Measurements from ENCODE around the gene AGTRAP.

The AGTRAP gene

GRCh38 chr1:11746092-11746491 lies 10.2 kb downstream of the AGTRAP start:
- DNase-seq (ENCODE audit: low spot score) = no peak
- no peak overlapping the region for H3K4ac ChIP-seq (ENCODE audit: low read length)
- no peak overlapping the region for H4K91ac ChIP-seq (ENCODE audit: low read depth, low read length, poor library complexity)
- H2AFZ ChIP-seq (ENCODE audit: low read length) = no peak overlapping the region
- no CpG with 5 or more reads among the region's 6 CpGs for WGBS, 2 donors (ENCODE audit: extremely low coverage in 2 of 2, insufficient read length in 2 of 2, insufficient replicate concordance in 1 of 2)
- peaks cover 4% of the 10 kb centered on the region for H3K79me1 ChIP-seq (ENCODE audit: low read depth, low read length)
- no peak overlapping the region for H2BK15ac ChIP-seq (ENCODE audit: low read length)
- no peak overlapping the region for H3K23ac ChIP-seq (ENCODE audit: low read depth, low read length, poor library complexity)
- no peak overlapping the region for H3K4me2 ChIP-seq (ENCODE audit: insufficient read depth, low read length, poor library complexity, severe bottlenecking)
- H3K4me1 ChIP-seq (ENCODE audit: control insufficient read depth in 2 of 2, insufficient read depth in 1 of 2, low read depth in 1 of 2, low read length in 2 of 2) = no peaks in the 10 kb centered on the region
- H2AK5ac ChIP-seq (ENCODE audit: low read depth, low read length) = no peak overlapping the region
- H2BK12ac ChIP-seq (ENCODE audit: low read length) = no peak overlapping the region
- no peaks in the 10 kb centered on the region for H3K9me3 ChIP-seq (replicated peaks in 1 of 2; ENCODE audit: control insufficient read depth in 2 of 2, insufficient read depth in 1 of 2, low read depth in 1 of 2, low read length in 2 of 2)
- no peak overlapping the region for H2BK120ac ChIP-seq (ENCODE audit: low read depth, low read length)
- no peak overlapping the region for H4K8ac ChIP-seq (ENCODE audit: low read depth, low read length)
- H3K14ac ChIP-seq (ENCODE audit: low read length) = no peak overlapping the region
- H3K36me3 ChIP-seq (replicated peaks in 1 of 2; ENCODE audit: control insufficient read depth in 2 of 2, insufficient read depth in 2 of 2, low read length in 2 of 2) = peaks cover 22 to 35% of the 10 kb centered on the region in 2 donors
- no peak overlapping the region for H3K9ac ChIP-seq (ENCODE audit: low read depth, low read length, poor library complexity)
- H3K18ac ChIP-seq (ENCODE audit: low read length) = no peak overlapping the region
- H3K4me3 ChIP-seq (ENCODE audit: low read length in 2 of 2) = no peak overlapping the region
- H3K27ac ChIP-seq (replicated peaks; ENCODE audit: low read length) = no peak overlapping the region
- no peaks in the 10 kb centered on the region for H3K27me3 ChIP-seq (ENCODE audit: control insufficient read depth in 3 of 3, insufficient read depth in 3 of 3, low read depth in 1 of 3, low read length in 3 of 3)
- no peak overlapping the region for H2BK5ac ChIP-seq (ENCODE audit: low read length)

- H2AK5ac ChIP-seq (ENCODE audit: low read depth, low read length) = no peak overlapping the region
- peaks cover 22 to 37% of the 10 kb centered on the region in 2 donors for H3K36me3 ChIP-seq (replicated peaks in 1 of 2; ENCODE audit: control insufficient read depth in 2 of 2, insufficient read depth in 2 of 2, low read length in 2 of 2)
- H3K14ac ChIP-seq (ENCODE audit: low read length) = no peak overlapping the region
- no peak overlapping the region for H2AFZ ChIP-seq (ENCODE audit: low read length)
- H4K8ac ChIP-seq (ENCODE audit: low read depth, low read length) = no peak overlapping the region
- WGBS, 2 donors (ENCODE audit: extremely low coverage in 2 of 2, insufficient read length in 2 of 2, insufficient replicate concordance in 1 of 2) = no CpG with 5 or more reads among the region's 20 CpGs
- no peak overlapping the region for H4K91ac ChIP-seq (ENCODE audit: low read depth, low read length, poor library complexity)
- no peak overlapping the region for H2BK5ac ChIP-seq (ENCODE audit: low read length)
- no peaks in the 10 kb centered on the region for H3K27me3 ChIP-seq (ENCODE audit: control insufficient read depth in 3 of 3, insufficient read depth in 3 of 3, low read depth in 1 of 3, low read length in 3 of 3)
- H3K23ac ChIP-seq (ENCODE audit: low read depth, low read length, poor library complexity) = no peak overlapping the region
- peaks cover 0 to under 1% of the 10 kb centered on the region in 2 donors for H3K4me1 ChIP-seq (ENCODE audit: control insufficient read depth in 2 of 2, insufficient read depth in 1 of 2, low read depth in 1 of 2, low read length in 2 of 2)
- H3K4me3 ChIP-seq (ENCODE audit: low read length in 2 of 2) = peak overlapping the region in 1 of 2 donors; percentile 48
- no peak overlapping the region for H3K27ac ChIP-seq (replicated peaks; ENCODE audit: low read length)
- H2BK15ac ChIP-seq (ENCODE audit: low read length) = no peak overlapping the region
- DNase-seq (ENCODE audit: low spot score) = no peak
- no peak overlapping the region for H3K9ac ChIP-seq (ENCODE audit: low read depth, low read length, poor library complexity)
- no peak overlapping the region for H3K18ac ChIP-seq (ENCODE audit: low read length)
- no peak overlapping the region for H3K4me2 ChIP-seq (ENCODE audit: insufficient read depth, low read length, poor library complexity, severe bottlenecking)
- H3K79me1 ChIP-seq (ENCODE audit: low read depth, low read length) = peaks cover 4% of the 10 kb centered on the region
- no peaks in the 10 kb centered on the region for H3K9me3 ChIP-seq (replicated peaks in 1 of 2; ENCODE audit: control insufficient read depth in 2 of 2, insufficient read depth in 1 of 2, low read depth in 1 of 2, low read length in 2 of 2)
- H2BK12ac ChIP-seq (ENCODE audit: low read length) = no peak overlapping the region
- no peak overlapping the region for H3K4ac ChIP-seq (ENCODE audit: low read length)
- H2BK120ac ChIP-seq (ENCODE audit: low read depth, low read length) = no peak overlapping the region
Observed at GRCh38 chr1:11746795-11747487, 11.0 kb downstream of the AGTRAP start.

GRCh38 chr1:11748294-11749202 lies 12.6 kb downstream of the AGTRAP start:
- no peak overlapping the region for H2AFZ ChIP-seq (ENCODE audit: low read length)
- peaks cover 22 to 37% of the 10 kb centered on the region in 2 donors for H3K36me3 ChIP-seq (replicated peaks in 1 of 2; ENCODE audit: control insufficient read depth in 2 of 2, insufficient read depth in 2 of 2, low read length in 2 of 2)
- H2BK5ac ChIP-seq (ENCODE audit: low read length) = no peak overlapping the region
- H3K23ac ChIP-seq (ENCODE audit: low read depth, low read length, poor library complexity) = peak overlapping the region; percentile 55
- no peak overlapping the region for H3K4me2 ChIP-seq (ENCODE audit: insufficient read depth, low read length, poor library complexity, severe bottlenecking)
- H3K18ac ChIP-seq (ENCODE audit: low read length) = peak overlapping the region; percentile 38
- peaks cover 9 to 13% of the 10 kb centered on the region in 2 donors for H3K4me1 ChIP-seq (ENCODE audit: control insufficient read depth in 2 of 2, insufficient read depth in 1 of 2, low read depth in 1 of 2, low read length in 2 of 2)
- no peak overlapping the region for H2BK120ac ChIP-seq (ENCODE audit: low read depth, low read length)
- no peaks in the 10 kb centered on the region for H3K9me3 ChIP-seq (replicated peaks in 1 of 2; ENCODE audit: control insufficient read depth in 2 of 2, insufficient read depth in 1 of 2, low read depth in 1 of 2, low read length in 2 of 2)
- peak overlapping the region; percentile 92 for H4K8ac ChIP-seq (ENCODE audit: low read depth, low read length)
- no peaks in the 10 kb centered on the region for H3K27me3 ChIP-seq (ENCODE audit: control insufficient read depth in 3 of 3, insufficient read depth in 3 of 3, low read depth in 1 of 3, low read length in 3 of 3)
- no peak overlapping the region for H3K4ac ChIP-seq (ENCODE audit: low read length)
- H3K14ac ChIP-seq (ENCODE audit: low read length) = no peak overlapping the region
- peak overlapping the region; percentile 37 for H2AK5ac ChIP-seq (ENCODE audit: low read depth, low read length)
- H2BK12ac ChIP-seq (ENCODE audit: low read length) = peak overlapping the region; percentile 41
- H3K27ac ChIP-seq (replicated peaks; ENCODE audit: low read length) = no peak overlapping the region
- H3K4me3 ChIP-seq (ENCODE audit: low read length in 2 of 2) = no peak overlapping the region
- H3K9ac ChIP-seq (ENCODE audit: low read depth, low read length, poor library complexity) = peak overlapping the region; percentile 60
- peak overlapping the region; percentile 49 for H2BK15ac ChIP-seq (ENCODE audit: low read length)
- no peak overlapping the region for H4K91ac ChIP-seq (ENCODE audit: low read depth, low read length, poor library complexity)
- H3K79me1 ChIP-seq (ENCODE audit: low read depth, low read length) = peaks cover 4% of the 10 kb centered on the region
- no CpG with 5 or more reads among the region's 27 CpGs for WGBS, 2 donors (ENCODE audit: extremely low coverage in 2 of 2, insufficient read length in 2 of 2, insufficient replicate concordance in 1 of 2)
- DNase-seq (ENCODE audit: low spot score) = no peak

GRCh38 chr1:11749203-11749689 lies 13.3 kb downstream of the AGTRAP start:
- no peak for DNase-seq (ENCODE audit: low spot score)
- no peak overlapping the region for H2BK120ac ChIP-seq (ENCODE audit: low read depth, low read length)

More at GRCh38 chr1:11749203-11749689, 13.3 kb downstream of the AGTRAP start:
- Histone ChIP-seq H3K4ac (ENCODE audit: low read length) (no peak overlapping the region), H3K9me3 (replicated peaks in 1 of 2; ENCODE audit: control insufficient read depth in 2 of 2, insufficient read depth in 1 of 2, low read depth in 1 of 2, low read length in 2 of 2) (no peaks in the 10 kb centered on the region), H2BK5ac (ENCODE audit: low read length) (peak overlapping the region; percentile 17), H3K9ac (ENCODE audit: low read depth, low read length, poor library complexity) (no peak overlapping the region), H3K27me3 (ENCODE audit: control insufficient read depth in 3 of 3, insufficient read depth in 3 of 3, low read depth in 1 of 3, low read length in 3 of 3) (no peaks in the 10 kb centered on the region), H3K27ac (replicated peaks; ENCODE audit: low read length) (no peak overlapping the region), H3K23ac (ENCODE audit: low read depth, low read length, poor library complexity) (peak overlapping the region; percentile 55), H2AFZ (ENCODE audit: low read length) (no peak overlapping the region), H4K91ac (ENCODE audit: low read depth, low read length, poor library complexity) (no peak overlapping the region), H3K14ac (ENCODE audit: low read length) (no peak overlapping the region), H4K8ac (ENCODE audit: low read depth, low read length) (peak overlapping the region; percentile 92), H2AK5ac (ENCODE audit: low read depth, low read length) (no peak overlapping the region), H2BK12ac (ENCODE audit: low read length) (no peak overlapping the region), H3K79me1 (ENCODE audit: low read depth, low read length) (peaks cover 4% of the 10 kb centered on the region), H3K4me2 (ENCODE audit: insufficient read depth, low read length, poor library complexity, severe bottlenecking) (no peak overlapping the region), H3K36me3 (replicated peaks in 1 of 2; ENCODE audit: control insufficient read depth in 2 of 2, insufficient read depth in 2 of 2, low read length in 2 of 2) (peaks cover 22 to 37% of the 10 kb centered on the region in 2 donors), H3K18ac (ENCODE audit: low read length) (no peak overlapping the region), H3K4me3 (ENCODE audit: low read length in 2 of 2) (no peak overlapping the region), H3K4me1 (ENCODE audit: control insufficient read depth in 2 of 2, insufficient read depth in 1 of 2, low read depth in 1 of 2, low read length in 2 of 2) (peaks cover 11 to 19% of the 10 kb centered on the region in 2 donors), H2BK15ac (ENCODE audit: low read length) (peak overlapping the region; percentile 24)
- no CpG with 5 or more reads among the region's 9 CpGs for WGBS, 2 donors (ENCODE audit: extremely low coverage in 2 of 2, insufficient read length in 2 of 2, insufficient replicate concordance in 1 of 2)

Measured in neuronal stem cell (in vitro differentiated cells).